Measurements from ENCODE around the gene BNIP1. TPM values are rescaled to one million over a fixed set of nuclear protein-coding genes. Genes with fewer than 3 reads are reported as not detected.
"Not testable (repeated sequence)": the region's sequence is repeated elsewhere in the genome, so short reads cannot be mapped to it uniquely, and the experiment has no call there.

The BNIP1 gene
- total RNA-seq, 4 donors from 2014 or later = 4.8 to 8.6 (median 5.5) TPM

GRCh38 chr5:173139631-173140030 lies 4.7 kb upstream of the BNIP1 start:
- no peak overlapping the region for H3K4me3 ChIP-seq (ENCODE audit: low read depth, poor library complexity, severe bottlenecking)
- TF ChIP-seq POLR2A (IDR thresholded peaks at IDR 0.05) (no peak), CTCF (IDR thresholded peaks at IDR 0.05) (no peak)
- WGBS, 2 donors = 88 to 98% methylated on average over 1 of the region's 1 CpG
- intact Hi-C loops (cut with DNase I; ENCODE audit: low total_unique reads) = loop anchor here (10.0 kb wide), 2 partner anchors 85 to 155 kb away; partner anchors contain the start of genes ATP6V0E1 and CREBRF
- DNase-seq (ENCODE audit: low spot score in 2 of 2) = no peak

- intact Hi-C loops (cut with DNase I; ENCODE audit: low total_unique reads) = loop anchor here (10.0 kb wide), 2 partner anchors 86 to 156 kb away; partner anchors contain the start of genes ATP6V0E1 and CREBRF
- DNase-seq (ENCODE audit: low spot score in 2 of 2) = no peak
- TF ChIP-seq POLR2A (IDR thresholded peaks at IDR 0.05) (no peak), CTCF (IDR thresholded peaks at IDR 0.05) (no peak)
- WGBS, 2 donors = 63 to 82% methylated on average over 3 to 4 of the region's 4 CpGs
- no peak overlapping the region for H3K4me3 ChIP-seq (ENCODE audit: low read depth, poor library complexity, severe bottlenecking)
Measured at GRCh38 chr5:173140769-173141168, 3.6 kb upstream of the BNIP1 start.

- H3K4me3 ChIP-seq (ENCODE audit: low read depth, poor library complexity, severe bottlenecking) = no peak overlapping the region
- TF ChIP-seq CTCF (IDR thresholded peaks at IDR 0.05) (no peak), POLR2A (IDR thresholded peaks at IDR 0.05) (no peak)
- peak in 1 of 2 donors; percentile 76 for DNase-seq (ENCODE audit: low spot score in 2 of 2)
- 92 to 94% methylated on average over 8 of the region's 8 CpGs for WGBS, 2 donors
- intact Hi-C loops (cut with DNase I; ENCODE audit: low total_unique reads) = loop anchor here (10.0 kb wide), 2 partner anchors 89 to 159 kb away; partner anchors contain the start of genes ATP6V0E1 and CREBRF
Measured at GRCh38 chr5:173143567-173143966, 764 bp upstream of the BNIP1 start.

- no peak overlapping the region for H3K4me3 ChIP-seq (ENCODE audit: low read depth, poor library complexity, severe bottlenecking)
- WGBS, 2 donors = 63 to 67% methylated on average over 2 of the region's 2 CpGs
- intact Hi-C loops (cut with DNase I; ENCODE audit: low total_unique reads) = loop anchor here (10.0 kb wide), 2 partner anchors 94 to 164 kb away; partner anchors contain the start of genes ATP6V0E1 and CREBRF
- TF ChIP-seq CTCF (IDR thresholded peaks at IDR 0.05) (no peak), POLR2A (IDR thresholded peaks at IDR 0.05) (no peak)
- peak in 1 of 2 donors; percentile 52 for DNase-seq (ENCODE audit: low spot score in 2 of 2)
Measured at GRCh38 chr5:173148354-173148753, 4.0 kb downstream of the BNIP1 start.

GRCh38 chr5:173152547-173152946 lies 8.2 kb downstream of the BNIP1 start:
- H3K4me3 ChIP-seq (ENCODE audit: low read depth, poor library complexity, severe bottlenecking) = no peak overlapping the region
- 93% methylated on average over 5 of the region's 5 CpGs for WGBS, 2 donors
- intact Hi-C loops (cut with DNase I; ENCODE audit: low total_unique reads) = no loop called here
- TF ChIP-seq CTCF (IDR thresholded peaks at IDR 0.05) (no peak), POLR2A (IDR thresholded peaks at IDR 0.05) (no peak)
- no peak for DNase-seq (ENCODE audit: low spot score in 2 of 2)

GRCh38 chr5:173153842-173154241 lies 9.5 kb downstream of the BNIP1 start:
- no peak overlapping the region for H3K4me3 ChIP-seq (ENCODE audit: low read depth, poor library complexity, severe bottlenecking)
- WGBS, 2 donors = 88 to 91% methylated on average over 7 of the region's 7 CpGs
- peak in 1 of 2 donors; percentile 0 for DNase-seq (ENCODE audit: low spot score in 2 of 2)
- intact Hi-C loops (cut with DNase I; ENCODE audit: low total_unique reads) = no loop called here
- TF ChIP-seq CTCF (IDR thresholded peaks at IDR 0.05) (no peak), POLR2A (IDR thresholded peaks at IDR 0.05) (no peak)

- DNase-seq (ENCODE audit: low spot score in 2 of 2) = peak in 1 of 2 donors; percentile 17
- intact Hi-C loops (cut with DNase I; ENCODE audit: low total_unique reads); H3K4me3 ChIP-seq (ENCODE audit: low read depth, poor library complexity, severe bottlenecking): not testable (repeated sequence)
- 98% methylated on average over 5 of the region's 5 CpGs for WGBS, 2 donors
Measured at GRCh38 chr5:173154619-173155018, 10.3 kb downstream of the BNIP1 start.
